ENCODE data around the gene ACP6.

DNA sequence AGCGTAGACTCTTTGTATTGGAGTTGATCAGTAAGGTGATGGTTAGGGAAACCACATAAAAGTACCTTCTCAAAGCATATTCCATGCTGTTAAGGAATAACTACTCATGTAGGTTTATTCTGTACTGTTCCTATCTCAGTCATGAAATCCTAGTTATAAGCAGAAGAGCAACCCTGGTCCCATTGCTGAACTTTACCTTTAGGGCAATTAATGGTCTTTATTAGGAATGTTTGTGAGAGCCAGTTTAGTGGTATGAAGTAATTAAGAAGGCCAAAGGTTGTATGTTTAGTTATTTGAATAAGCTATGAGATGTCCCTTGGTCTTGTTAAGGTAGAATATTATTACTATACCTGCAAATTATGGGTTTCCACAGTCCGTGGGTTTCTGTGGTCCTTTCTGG lies 44.0 kb downstream of the ACP6 start:
- TF ChIP-seq CTCF (IDR thresholded peaks at IDR 0.05; ENCODE audit: low read length): no peak
- TF ChIP-seq EZH2 (IDR thresholded peaks at IDR 0.05; ENCODE audit: borderline replicate concordance, low read length): no peak

All from OCI-LY1 (cell line).